Spleen (tissue), 11 donors: ENCODE data around the gene GLS. TPM values are rescaled to one million over a fixed set of nuclear protein-coding genes. Genes with fewer than 3 reads are reported as not detected.

Experiments
- DNase-seq: peaks from one replicate; pipeline ENCODE4 v3.0.0-alpha.2; 2020
- H3K27ac ChIP-seq, 8 donors: fragments of 200-600 bp; sonication (generic) in 7 of 8; 1 replicate in 4 of 8; 2 replicates in 4 of 8; pipeline versions ENCODE4 v1.5.0 to v1.8.0; 2016 to 2021; ENCODE audit warnings: inconsistent platforms in 4 of 8, mild to moderate bottlenecking in 4 of 8, moderate library complexity in 1 of 8
- H3K27me3 ChIP-seq, 7 donors: fragments of 200-600 bp; sonication (generic) in 6 of 7; replicated peaks in 1 of 7; 1 replicate in 4 of 7; 2 replicates in 3 of 7; pipeline versions ENCODE4 v1.5.0 to v1.8.0; 2016 to 2021; ENCODE audit warnings: inconsistent platforms in 3 of 7, mild to moderate bottlenecking in 1 of 7
- H3K36me3 ChIP-seq, 6 donors: fragments of 200-600 bp; sonication (generic) in 5 of 6; 1 replicate in 4 of 6; 2 replicates in 2 of 6; pipeline versions ENCODE4 v1.5.0 to v1.8.0; 2016 to 2021; ENCODE audit warnings: inconsistent platforms in 2 of 6
- H3K4me1 ChIP-seq, 6 donors: fragments of 200-600 bp; sonication (generic) in 5 of 6; 1 replicate in 3 of 6; 2 replicates in 3 of 6; pipeline versions ENCODE4 v1.5.0 to v1.8.0; 2016 to 2021; ENCODE audit warnings: inconsistent platforms in 3 of 6
- H3K4me3 ChIP-seq, 8 donors: fragments of 200-600 bp; sonication (generic) in 7 of 8; 1 replicate in 4 of 8; 2 replicates in 4 of 8; pipeline versions ENCODE4 v1.5.0 to v1.8.0; 2016 to 2021; ENCODE audit warnings: inconsistent platforms in 4 of 8, mild to moderate bottlenecking in 4 of 8, moderate library complexity in 2 of 8
- H3K9me3 ChIP-seq, 8 donors: fragments of 200-600 bp; sonication (generic) in 7 of 8; 1 replicate in 4 of 8; 2 replicates in 4 of 8; pipeline versions ENCODE4 v1.5.0 to v1.8.0; 2016 to 2021; ENCODE audit warnings: inconsistent platforms in 4 of 8
- POLR2A ChIP-seq, 3 donors: fragments of 450-650 bp; IDR thresholded peaks; one replicate each; pipeline ENCODE4 v1.5.1; 2017; ENCODE audit warnings: antibody characterized with exemption in 3 of 3, mild to moderate bottlenecking in 1 of 3
- POLR2AphosphoS5 ChIP-seq, 3 donors: sonication (generic); formaldehyde crosslinking; IDR thresholded peaks; one replicate each; pipeline ENCODE4 v1.5.1; 2017; ENCODE audit warnings: antibody characterized with exemption in 3 of 3
- WGBS, 5 donors: extraction: QIAGEN DNeasy Blood & Tissue Kit in 3 of 5; methylation state at CpG; one replicate each; pipeline versions ENCODE4 v1.1.5 to v1.1.7; 2013 to 2018; 5-methylcytosine and 5-hydroxymethylcytosine counted together
- intact Hi-C: fragments of 100-400 bp; cut with DNase I; formaldehyde crosslinking; loops from one replicate; pipeline ENCODE4 v1.15.0; 2023; ENCODE audit warnings: low total_unique reads
- polyA plus RNA-seq, 3 donors: library from polyadenylated mRNA; stranded (reverse); fragments of 200-250 nt; gene quantifications; one replicate each; pipeline ENCODE4 v1.2.1, GENCODE V29; 2013
- total RNA-seq, 7 donors: library from RNA; depleted of rRNA in 3 of 7; stranded (reverse); fragments of >200 nt in 3 of 7; fragmentation: NEBNext Ultra II Directional in 4 of 7; extraction: Animal tissue kit (Norgen Biotek cat#: 25700) in 4 of 7; gene quantifications; one replicate each; pipeline versions ENCODE4 v1.1.0 to v1.2.1, GENCODE V29; 2016 to 2021
- TF ChIP-seq, protein P1 (sequence below), 11 experiments: fragments of 200-600 bp in 7 of 11; fragments of 450-650 bp in 4 of 11; sonication (generic) in 4 of 11; IDR thresholded peaks in 8 of 11; conservative IDR thresholded peaks in 3 of 11; 1 replicate in 7 of 11; 2 replicates in 4 of 11; pipeline versions ENCODE4 v1.4.0 to v1.8.0; 2016 to 2021; ENCODE audit warnings: antibody characterized with exemption in 11 of 11, inconsistent platforms in 4 of 11, mild to moderate bottlenecking in 1 of 11
- donor health status: healthy with polysubstance abuse.
- donor health status: DM: no; HTN: no; CAD: no; lungs with moderate emphysema.
- donor health status: DM: no; HTN: no; CAD: no.
- donor health status: Bipolar disorder and iron deficiency.
- donor health status: healthy.
- donor health status: DM: no; HTN: no; CAD: no.
- donor health status: DM: yes; HTN: yes; CAD: no.

GLS gene
- total and polyA plus RNA-seq, 10 donors = 42.3 to 254 (median 176) TPM

DNA sequence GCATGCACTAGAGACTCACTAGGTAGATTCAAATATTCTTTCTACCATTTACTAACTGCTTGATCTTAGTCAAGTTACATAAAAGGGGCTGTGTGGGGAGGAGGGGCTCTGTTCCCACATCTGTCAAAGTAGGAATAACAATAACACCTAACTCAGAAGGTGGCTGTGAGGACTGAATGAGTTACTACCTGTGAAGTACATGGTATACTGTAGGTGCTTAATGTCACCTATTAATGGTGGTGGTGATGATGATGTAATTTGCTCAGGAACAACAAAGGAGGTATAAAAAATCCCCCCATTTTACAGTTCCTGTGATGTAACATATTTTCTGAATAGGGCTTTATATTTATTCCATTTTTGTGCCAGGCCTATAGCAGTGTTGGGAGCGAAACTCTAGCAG lies 92.6 kb downstream of the GLS start:
- Histone ChIP-seq H3K9me3 (no peaks in the 10 kb centered on the region), H3K27ac (peak overlapping the region in 2 of 8 donors; percentile 11 to 47), H3K4me1 (peaks cover 7 to 39% (median 12%) of the 10 kb centered on the region in 6 donors), H3K27me3 (no peaks in the 10 kb centered on the region), H3K4me3 (no peak overlapping the region), H3K36me3 (peaks cover 9 to 100% (median 97%) of the 10 kb centered on the region in 6 donors)
- no peak for TF ChIP-seq POLR2A (IDR thresholded peaks at IDR 0.05)
- TF ChIP-seq POLR2AphosphoS5 (IDR thresholded peaks at IDR 0.05) = no peak
- TF ChIP-seq, protein P1, sequence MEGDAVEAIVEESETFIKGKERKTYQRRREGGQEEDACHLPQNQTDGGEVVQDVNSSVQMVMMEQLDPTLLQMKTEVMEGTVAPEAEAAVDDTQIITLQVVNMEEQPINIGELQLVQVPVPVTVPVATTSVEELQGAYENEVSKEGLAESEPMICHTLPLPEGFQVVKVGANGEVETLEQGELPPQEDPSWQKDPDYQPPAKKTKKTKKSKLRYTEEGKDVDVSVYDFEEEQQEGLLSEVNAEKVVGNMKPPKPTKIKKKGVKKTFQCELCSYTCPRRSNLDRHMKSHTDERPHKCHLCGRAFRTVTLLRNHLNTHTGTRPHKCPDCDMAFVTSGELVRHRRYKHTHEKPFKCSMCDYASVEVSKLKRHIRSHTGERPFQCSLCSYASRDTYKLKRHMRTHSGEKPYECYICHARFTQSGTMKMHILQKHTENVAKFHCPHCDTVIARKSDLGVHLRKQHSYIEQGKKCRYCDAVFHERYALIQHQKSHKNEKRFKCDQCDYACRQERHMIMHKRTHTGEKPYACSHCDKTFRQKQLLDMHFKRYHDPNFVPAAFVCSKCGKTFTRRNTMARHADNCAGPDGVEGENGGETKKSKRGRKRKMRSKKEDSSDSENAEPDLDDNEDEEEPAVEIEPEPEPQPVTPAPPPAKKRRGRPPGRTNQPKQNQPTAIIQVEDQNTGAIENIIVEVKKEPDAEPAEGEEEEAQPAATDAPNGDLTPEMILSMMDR (IDR thresholded peaks at IDR 0.05 in 8 of 11, conservative IDR thresholded peaks at IDR 0.05 in 3 of 11) = no peak
- intact Hi-C loops = no loop called here
- 93 to 100% (median 98%) methylated on average over 1 of the region's 1 CpG for WGBS, 5 donors
- no peak for DNase-seq

- no peak overlapping the region for H3K4me3 ChIP-seq
- no peak for DNase-seq
- H3K4me1 ChIP-seq = peaks cover 7 to 39% (median 12%) of the 10 kb centered on the region in 6 donors
- no peaks in the 10 kb centered on the region for H3K9me3 ChIP-seq
- peaks cover 9 to 100% (median 98%) of the 10 kb centered on the region in 6 donors for H3K36me3 ChIP-seq
- peak overlapping the region in 6 of 8 donors; percentile 1 to 47 (median 21) for H3K27ac ChIP-seq
- intact Hi-C loops = no loop called here
- H3K27me3 ChIP-seq = no peaks in the 10 kb centered on the region
- 82 to 89% (median 86%) methylated on average over 11 of the region's 11 CpGs for WGBS, 5 donors
- TF ChIP-seq POLR2AphosphoS5 (IDR thresholded peaks at IDR 0.05) (no peak), POLR2A (IDR thresholded peaks at IDR 0.05) (no peak)
- TF ChIP-seq, protein P1 (IDR thresholded peaks at IDR 0.05 in 8 of 11, conservative IDR thresholded peaks at IDR 0.05 in 3 of 11) = no peak
These were observed 93.4 kb downstream of the GLS start for GRCh38 chr2:190973726-190974628.

- Histone ChIP-seq H3K4me1 (peaks cover 7 to 38% (median 15%) of the 10 kb centered on the region in 6 donors), H3K9me3 (no peaks in the 10 kb centered on the region), H3K36me3 (peaks cover 11 to 100% (median 97%) of the 10 kb centered on the region in 6 donors), H3K27me3 (no peaks in the 10 kb centered on the region), H3K4me3 (no peak overlapping the region), H3K27ac (peak overlapping the region in 6 of 8 donors; percentile 1 to 47 (median 21))
- intact Hi-C loops = no loop called here
- peak in 2 of 3 donors; percentile 41 to 49 for TF ChIP-seq POLR2AphosphoS5 (IDR thresholded peaks at IDR 0.05)
- TF ChIP-seq, protein P1 (IDR thresholded peaks at IDR 0.05 in 8 of 11, conservative IDR thresholded peaks at IDR 0.05 in 3 of 11) = no peak
- 87 to 95% (median 88%) methylated on average over 10 to 12 of the region's 12 CpGs for WGBS, 5 donors
- DNase-seq = no peak
These were observed 94.2 kb downstream of the GLS start for GRCh38 chr2:190974629-190975361.
